ENCODE measurements around the gene ARVCF.

ARVCF gene

GRCh38 chr22:19997561-19998231, 18.9 kb downstream of the ARVCF start:
- DNase-seq, result no peak

- DNase-seq, result no peak
Measured at GRCh38 chr22:19996694-19997384, 19.8 kb downstream of the ARVCF start.

GRCh38 chr22:19995611-19996339, 20.8 kb downstream of the ARVCF start:
- DNase-seq, result no peak

- no peak for DNase-seq
Measured at GRCh38 chr22:19994851-19995610, 21.6 kb downstream of the ARVCF start.

GRCh38 chr22:19993926-19994325, 22.7 kb downstream of the ARVCF start:
- no peak for DNase-seq

- no peak for DNase-seq
Measured at GRCh38 chr22:19992921-19993355, 23.7 kb downstream of the ARVCF start.

GRCh38 chr22:19992481-19992911, 24.1 kb downstream of the ARVCF start:
- no peak for DNase-seq

GRCh38 chr22:19991645-19992451, 24.8 kb downstream of the ARVCF start:
- DNase-seq, result no peak

GRCh38 chr22:19991395-19991644, 25.3 kb downstream of the ARVCF start:
- no peak for DNase-seq

GRCh38 chr22:19990609-19991394, 25.8 kb downstream of the ARVCF start:
- DNase-seq, result no peak

- no peak for DNase-seq
Measured at GRCh38 chr22:19990188-19990587, 26.4 kb downstream of the ARVCF start.

- no peak for DNase-seq
Measured at GRCh38 chr22:19989725-19990067, 26.9 kb downstream of the ARVCF start.

- DNase-seq, result no peak
Measured at GRCh38 chr22:19988965-19989724, 27.5 kb downstream of the ARVCF start.

GRCh38 chr22:19988331-19988808, 28.3 kb downstream of the ARVCF start:
- no peak for DNase-seq

- DNase-seq, result no peak
Measured at GRCh38 chr22:19987394-19988306, 29.0 kb downstream of the ARVCF start.

- DNase-seq, result peak; percentile 9
Measured at GRCh38 chr22:19986410-19987341, 29.9 kb downstream of the ARVCF start.

GRCh38 chr22:19986011-19986409, 30.6 kb downstream of the ARVCF start:
- no peak for DNase-seq
